Measurements from ENCODE around the gene NSD1. TPM values are rescaled to one million over a fixed set of nuclear protein-coding genes. Genes with fewer than 3 reads are reported as not detected.

The NSD1 gene
- total and polyA plus RNA-seq, 2 of the 8 experiments (the other 6 are each of a cell fraction or from before 2014, with no cell fraction given), result 22.8 to 168 TPM

DNA sequence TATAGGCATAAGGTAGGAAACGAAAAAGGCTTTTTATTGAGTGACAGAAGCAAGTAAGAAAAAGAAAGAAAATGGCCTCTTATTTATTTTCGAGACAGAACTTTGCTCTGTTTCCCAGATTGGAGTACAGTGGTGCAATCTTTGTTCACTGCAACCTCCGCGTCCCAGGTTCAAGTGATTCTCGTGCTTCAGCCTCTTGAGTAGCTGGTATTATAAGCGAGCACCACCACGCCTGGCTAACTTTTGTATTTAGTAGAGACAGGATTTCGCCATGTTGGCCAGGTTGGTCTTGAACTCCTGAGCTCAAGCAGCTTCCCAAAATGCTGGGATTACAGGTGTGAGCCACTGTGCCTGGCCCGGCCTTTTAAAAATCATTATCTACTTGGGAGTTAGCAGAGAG lies 70.7 kb downstream of the NSD1 start (continued):
- TF ChIP-seq BACH1 (IDR thresholded peaks at IDR 0.05; ENCODE audit: low read length) (no peak), RFX5 (IDR thresholded peaks at IDR 0.05; ENCODE audit: borderline replicate concordance, low read depth, low read length) (no peak), TBP (IDR thresholded peaks at IDR 0.05; ENCODE audit: low read depth, low read length) (no peak)
